ENCODE results near the gene EIF6. TPM values are rescaled to one million over a fixed set of nuclear protein-coding genes. Genes with fewer than 3 reads are reported as not detected.
"Not testable (repeated sequence)": the region's sequence is repeated elsewhere in the genome, so short reads cannot be mapped to it uniquely, and the experiment has no call there.

EIF6 gene
- total RNA-seq, 1 experiment from 2014 or later, result 420 TPM

DNA sequence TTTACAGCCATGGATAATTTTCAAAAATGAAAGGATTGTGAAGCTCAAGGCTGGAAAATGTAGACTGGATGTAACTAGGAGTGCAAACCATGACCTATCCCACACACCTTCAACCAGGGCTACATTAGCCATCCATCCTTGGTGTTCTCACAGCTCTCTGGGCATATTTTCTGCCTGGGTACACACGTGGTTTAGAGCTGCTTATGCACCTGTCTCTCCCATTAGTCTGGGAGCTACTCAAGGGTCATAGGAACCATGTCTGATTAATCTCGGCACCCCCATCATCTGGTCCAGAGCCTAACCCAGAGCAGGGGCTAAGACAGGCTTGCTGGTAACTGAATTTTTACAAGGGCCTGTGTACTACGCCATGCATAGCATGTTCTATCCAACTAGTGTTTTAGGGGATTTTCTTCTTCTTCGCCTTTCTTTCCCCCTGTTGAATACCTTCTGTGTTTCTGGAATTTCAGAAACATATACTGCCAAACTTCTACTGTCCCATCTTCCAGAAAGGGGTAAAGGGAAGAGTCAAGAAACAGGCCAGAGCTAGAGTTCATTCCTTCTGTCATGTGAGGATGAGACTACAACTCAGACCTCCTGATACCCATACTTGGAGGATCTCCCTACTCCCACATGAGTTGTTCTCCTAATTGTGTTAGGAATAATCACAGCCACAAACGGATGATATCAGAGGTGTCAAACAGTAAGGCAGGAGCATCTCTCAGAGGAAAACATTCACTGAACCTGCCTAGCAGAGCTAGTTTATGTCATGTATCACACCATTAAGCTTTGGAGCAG, 33.0 kb upstream of the EIF6 start:
- no peaks in the 10 kb centered on the region for H3K27me3 ChIP-seq (replicated peaks; ENCODE audit: control insufficient read depth, insufficient read depth, low read length)
- no TSS peak for BruUV-seq (replicated peaks)
- CTCF ChIA-PET, result interaction anchor here (0.8 to 5.1 kb wide), 4 partner anchors 9 to 122 kb away, joined by 3 to 78 read pairs (median 10); no protein-coding TSS in a partner anchor
- Mint-ChIP-seq H3K9me3 (ENCODE audit: unreplicated experiment) (no peaks in the 10 kb centered on the region), H3K27me3 (ENCODE audit: insufficient read depth, unreplicated experiment) (no peaks in the 10 kb centered on the region), H3K27ac (ENCODE audit: unreplicated experiment) (no peak overlapping the region), H3K36me3 (ENCODE audit: insufficient read depth, unreplicated experiment) (peaks cover 14% of the 10 kb centered on the region), H3K4me3 (ENCODE audit: unreplicated experiment) (no peak overlapping the region), H3K4me1 (ENCODE audit: low read depth, unreplicated experiment) (peaks cover 52% of the 10 kb centered on the region)
- H3K4me3 ChIP-seq (ENCODE audit: low read depth, low read length), result no peak overlapping the region
- peaks cover 1% of the 10 kb centered on the region; the same call in 1 of the 2 replicates for H3K36me3 ChIP-seq (ENCODE audit: control insufficient read depth, insufficient read depth, low read length)
- H3K9me3 ChIP-seq, result no peaks in the 10 kb centered on the region
- TF ChIP-seq, protein P1, sequence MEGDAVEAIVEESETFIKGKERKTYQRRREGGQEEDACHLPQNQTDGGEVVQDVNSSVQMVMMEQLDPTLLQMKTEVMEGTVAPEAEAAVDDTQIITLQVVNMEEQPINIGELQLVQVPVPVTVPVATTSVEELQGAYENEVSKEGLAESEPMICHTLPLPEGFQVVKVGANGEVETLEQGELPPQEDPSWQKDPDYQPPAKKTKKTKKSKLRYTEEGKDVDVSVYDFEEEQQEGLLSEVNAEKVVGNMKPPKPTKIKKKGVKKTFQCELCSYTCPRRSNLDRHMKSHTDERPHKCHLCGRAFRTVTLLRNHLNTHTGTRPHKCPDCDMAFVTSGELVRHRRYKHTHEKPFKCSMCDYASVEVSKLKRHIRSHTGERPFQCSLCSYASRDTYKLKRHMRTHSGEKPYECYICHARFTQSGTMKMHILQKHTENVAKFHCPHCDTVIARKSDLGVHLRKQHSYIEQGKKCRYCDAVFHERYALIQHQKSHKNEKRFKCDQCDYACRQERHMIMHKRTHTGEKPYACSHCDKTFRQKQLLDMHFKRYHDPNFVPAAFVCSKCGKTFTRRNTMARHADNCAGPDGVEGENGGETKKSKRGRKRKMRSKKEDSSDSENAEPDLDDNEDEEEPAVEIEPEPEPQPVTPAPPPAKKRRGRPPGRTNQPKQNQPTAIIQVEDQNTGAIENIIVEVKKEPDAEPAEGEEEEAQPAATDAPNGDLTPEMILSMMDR (IDR thresholded peaks at IDR 0.05; ENCODE audit: insufficient read depth in 1 of 2, low read depth in 1 of 2, low read length in 1 of 2, severe bottlenecking in 1 of 2, unreplicated experiment in 1 of 2), result no peak
- intact Hi-C loops (cut with micrococcal nuclease; ENCODE audit: unreplicated experiment), result no loop called here
- POLR2A ChIA-PET, result interaction anchor here (0.8 kb wide), 1 partner anchor 10 kb away, joined by 3 read pairs; no protein-coding TSS in a partner anchor
- H3K4me1 ChIP-seq, result peaks cover 56% of the 10 kb centered on the region
- no peak for DNase-seq

DNA sequence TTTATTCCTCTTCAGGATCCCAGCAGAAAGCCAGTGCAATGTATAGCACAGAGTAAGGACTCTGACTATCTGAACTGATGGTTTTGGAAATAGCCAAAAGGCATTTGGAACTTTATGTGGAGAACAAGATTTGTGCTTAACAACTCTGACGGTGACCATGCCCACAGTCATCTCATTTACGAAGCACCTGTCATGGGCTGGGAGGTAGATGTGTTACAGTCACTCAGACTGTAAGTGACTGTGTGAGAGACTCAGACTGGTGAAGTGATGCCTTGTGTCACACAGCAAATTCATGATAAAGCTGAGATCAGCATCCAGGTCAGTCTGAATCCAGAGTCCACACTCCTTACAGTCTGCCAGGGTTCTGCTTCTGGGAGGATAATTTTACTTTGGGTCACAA, 31.5 kb upstream of the EIF6 start:
- Histone ChIP-seq H3K4me3 (ENCODE audit: low read depth, low read length) (no peak overlapping the region), H3K36me3 (ENCODE audit: control insufficient read depth, insufficient read depth, low read length) (peaks cover 1% of the 10 kb centered on the region; the same call in 1 of the 2 replicates), H3K27me3 (replicated peaks; ENCODE audit: control insufficient read depth, insufficient read depth, low read length) (no peaks in the 10 kb centered on the region), H3K9me3 (no peaks in the 10 kb centered on the region), H3K4me1 (peaks cover 63% of the 10 kb centered on the region)
- intact Hi-C loops (cut with micrococcal nuclease; ENCODE audit: unreplicated experiment), result no loop called here
- CTCF ChIA-PET, result no interaction called here
- BruUV-seq (replicated peaks), result no TSS peak
- Mint-ChIP-seq H3K27me3 (ENCODE audit: insufficient read depth, unreplicated experiment) (no peaks in the 10 kb centered on the region), H3K36me3 (ENCODE audit: insufficient read depth, unreplicated experiment) (peaks cover 15% of the 10 kb centered on the region), H3K27ac (ENCODE audit: unreplicated experiment) (no peak overlapping the region), H3K4me3 (ENCODE audit: unreplicated experiment) (no peak overlapping the region), H3K4me1 (ENCODE audit: low read depth, unreplicated experiment) (peaks cover 62% of the 10 kb centered on the region), H3K9me3 (ENCODE audit: unreplicated experiment) (no peaks in the 10 kb centered on the region)
- no peak for DNase-seq
- POLR2A ChIA-PET, result no interaction called here
- TF ChIP-seq, protein P1 (IDR thresholded peaks at IDR 0.05; ENCODE audit: insufficient read depth in 1 of 2, low read depth in 1 of 2, low read length in 1 of 2, severe bottlenecking in 1 of 2, unreplicated experiment in 1 of 2), result no peak

- BruUV-seq (replicated peaks); H3K9me3 ChIP-seq; H3K27me3 Mint-ChIP-seq (ENCODE audit: insufficient read depth, unreplicated experiment); POLR2A ChIA-PET; intact Hi-C loops (cut with micrococcal nuclease; ENCODE audit: unreplicated experiment); H3K36me3 ChIP-seq (ENCODE audit: control insufficient read depth, insufficient read depth, low read length); DNase-seq; H3K4me3 ChIP-seq (ENCODE audit: low read depth, low read length); H3K27me3 ChIP-seq (replicated peaks; ENCODE audit: control insufficient read depth, insufficient read depth, low read length); CTCF ChIA-PET; H3K9me3 Mint-ChIP-seq (ENCODE audit: unreplicated experiment); H3K4me3 Mint-ChIP-seq (ENCODE audit: unreplicated experiment): not testable (repeated sequence)
- H3K4me1 ChIP-seq, result peaks cover 60% of the 10 kb centered on the region
- peaks cover 19% of the 10 kb centered on the region for H3K36me3 Mint-ChIP-seq (ENCODE audit: insufficient read depth, unreplicated experiment)
- peaks cover 61% of the 10 kb centered on the region for H3K4me1 Mint-ChIP-seq (ENCODE audit: low read depth, unreplicated experiment)
- H3K27ac Mint-ChIP-seq (ENCODE audit: unreplicated experiment), result peak overlapping the region; percentile 24
Measured at GRCh38 chr20:35315632-35316020, 31.1 kb upstream of the EIF6 start.

All from Caco-2 (cell line).